ENCODE data around the gene NTRK2.

Gene NTRK2

GRCh38 chr9:84785792-84786547 is 116.4 kb downstream of the NTRK2 start:
- DNase-seq (ENCODE audit: low spot score): no peak
- no peak for TF ChIP-seq CTCF (IDR thresholded peaks at IDR 0.05; ENCODE audit: extremely low read depth, missing control alignments)

GRCh38 chr9:84788803-84789462 is 119.4 kb downstream of the NTRK2 start:
- no peak for TF ChIP-seq CTCF (IDR thresholded peaks at IDR 0.05; ENCODE audit: extremely low read depth, missing control alignments)
- DNase-seq (ENCODE audit: low spot score): no peak

GRCh38 chr9:84789463-84789830 is 119.9 kb downstream of the NTRK2 start:
- no peak for DNase-seq (ENCODE audit: low spot score)
- no peak for TF ChIP-seq CTCF (IDR thresholded peaks at IDR 0.05; ENCODE audit: extremely low read depth, missing control alignments)

GRCh38 chr9:84791643-84792042 is 122.1 kb downstream of the NTRK2 start:
- no peak for DNase-seq (ENCODE audit: low spot score)
- no peak for TF ChIP-seq CTCF (IDR thresholded peaks at IDR 0.05; ENCODE audit: extremely low read depth, missing control alignments)

- DNase-seq (ENCODE audit: low spot score): no peak
- no peak for TF ChIP-seq CTCF (IDR thresholded peaks at IDR 0.05; ENCODE audit: extremely low read depth, missing control alignments)
Observed at GRCh38 chr9:84793251-84793650, 123.7 kb downstream of the NTRK2 start.

GRCh38 chr9:84794981-84795637 is 125.6 kb downstream of the NTRK2 start:
- DNase-seq (ENCODE audit: low spot score): no peak
- TF ChIP-seq CTCF (IDR thresholded peaks at IDR 0.05; ENCODE audit: extremely low read depth, missing control alignments): no peak

GRCh38 chr9:84796404-84796803 is 126.9 kb downstream of the NTRK2 start:
- DNase-seq (ENCODE audit: low spot score): no peak
- TF ChIP-seq CTCF (IDR thresholded peaks at IDR 0.05; ENCODE audit: extremely low read depth, missing control alignments): no peak

Measured in GM20000 (cell line).